AG04450 (cell line): ENCODE results near the gene GPR137. TPM values are rescaled to one million over a fixed set of nuclear protein-coding genes. Genes with fewer than 3 reads are reported as not detected.
"Not testable (repeated sequence)": the region's sequence is repeated elsewhere in the genome, so short reads cannot be mapped to it uniquely, and the experiment has no call there.

Source experiments
- CTCF ChIA-PET: fragments of 300-600, 350-600 bp; formaldehyde crosslinking; extraction: SDS; loops from one replicate; lab custom pipeline; 2022; ENCODE audit warnings: antibody characterized with exemption, inconsistent platforms; lab: Charles Lee
- POLR2A ChIA-PET: fragments of 350-600 bp; formaldehyde crosslinking; extraction: SDS; loops from one replicate; lab custom pipeline; 2021; ENCODE audit warnings: antibody characterized with exemption, inconsistent platforms; lab: Yijun Ruan, JAX
- DNase-seq: peaks from one replicate; pipeline ENCODE4 v3.0.0-alpha.2; 2011; ENCODE audit warnings: low read depth, low spot score
- H3K27ac ChIP-seq: one replicate; pipeline ENCODE4 v1.5.1; 2012; ENCODE audit warnings: low read depth, low read length, control low read depth
- H3K27me3 ChIP-seq: one replicate; pipeline ENCODE4 v1.6.0; 2012; ENCODE audit warnings: low read length; ENCODE audit not compliant: control insufficient read depth, insufficient read depth
- H3K4me3 ChIP-seq: 2 replicates; pipeline ENCODE4 v1.5.1; 2011; ENCODE audit warnings: mild to moderate bottlenecking, low read depth, low read length, control low read depth
- H3K9me3 ChIP-seq: 2 replicates; pipeline ENCODE4 v1.5.1; 2012; ENCODE audit warnings: low read length; ENCODE audit not compliant: control insufficient read depth, insufficient read depth
- CTCF ChIP-seq: IDR thresholded peaks from 2 replicates; pipeline ENCODE4 v1.5.1; 2011; ENCODE audit warnings: low read depth, low read length, control low read depth, inconsistent platforms
- polyA plus RNA-seq: library from polyadenylated mRNA; depleted of rRNA; stranded (reverse); fragments of >200 nt; gene quantifications from 2 replicates; pipeline ENCODE4 v1.2.3, GENCODE V29; 2011

GPR137 gene
- polyA plus RNA-seq, 1 experiment = 12.4 TPM

- peak; percentile 50 for DNase-seq
- CTCF ChIA-PET = interaction anchor here (1.2 to 3.3 kb wide), 3 partner anchors 41 to 58 kb away, joined by 7 to 22 read pairs (median 8); partner anchors contain the start of gene CATSPERZ
Observed at GRCh38 chr11:64245797-64246620, 39.6 kb upstream of the GPR137 start.

GRCh38 chr11:64246621-64246870, 39.1 kb upstream of the GPR137 start:
- POLR2A ChIA-PET = interaction anchor here (1.1 to 1.9 kb wide), 4 partner anchors 15 to 25 kb away, joined by 3 to 6 read pairs (median 4); partner anchors contain the start of genes NUDT22 and TRPT1
- not testable (repeated sequence) for H3K27ac ChIP-seq, H3K9me3 ChIP-seq, DNase-seq, H3K27me3 ChIP-seq
- H3K4me3 ChIP-seq = peak overlapping the region; percentile 98; the same call in 1 of the 2 replicates
- CTCF ChIA-PET = interaction anchor here (1.3 to 3.3 kb wide), 2 partner anchors 42 to 54 kb away, joined by 8 to 22 read pairs; partner anchors contain the start of gene CATSPERZ

More at GRCh38 chr11:64245797-64246620, 39.6 kb upstream of the GPR137 start:
- Histone ChIP-seq H3K9me3 (peaks cover 4% of the 10 kb centered on the region; the same call in 1 of the 2 replicates), H3K27ac (peak overlapping the region; percentile 77), H3K27me3 (no peaks in the 10 kb centered on the region), H3K4me3 (peak overlapping the region; percentile 98)
- POLR2A ChIA-PET = interaction anchor here (0.5 to 1.9 kb wide), 9 partner anchors 10 to 1364 kb away, joined by 3 to 9 read pairs (median 4); partner anchors contain the start of genes ESRRA, FERMT3, NUDT22 and TRPT1
- no peak for TF ChIP-seq CTCF

- peak within 1 kb of the TSS; percentile 98 for H3K4me3 ChIP-seq
- peak within 1 kb of the TSS; percentile 83 for H3K27ac ChIP-seq
- no peaks in the 10 kb centered on the region for H3K9me3 ChIP-seq
- ChIA-PET POLR2A (interaction anchor here (1.1 to 1.6 kb wide), 3 partner anchors 15 to 24 kb away, joined by 3 to 4 read pairs (median 3); no protein-coding TSS in a partner anchor), CTCF (interaction anchor here (0.6 to 1.3 kb wide), 2 partner anchors 38 to 54 kb away, joined by 3 to 8 read pairs; partner anchors contain the start of gene CATSPERZ)
- peak; percentile 49 for DNase-seq
- no peaks in the 10 kb centered on the region for H3K27me3 ChIP-seq
- 0 out of 2 replicates have a peak, but pooled peaks have one; percentile 7 for TF ChIP-seq CTCF
Observed at GRCh38 chr11:64246871-64247728, 38.5 kb upstream of the GPR137 start, which contains the start of gene PPP1R14B. PPP1R14B (minus strand) TSS chr11:64246943; CDS start chr11:64246673, 270 bp downstream.

DNA sequence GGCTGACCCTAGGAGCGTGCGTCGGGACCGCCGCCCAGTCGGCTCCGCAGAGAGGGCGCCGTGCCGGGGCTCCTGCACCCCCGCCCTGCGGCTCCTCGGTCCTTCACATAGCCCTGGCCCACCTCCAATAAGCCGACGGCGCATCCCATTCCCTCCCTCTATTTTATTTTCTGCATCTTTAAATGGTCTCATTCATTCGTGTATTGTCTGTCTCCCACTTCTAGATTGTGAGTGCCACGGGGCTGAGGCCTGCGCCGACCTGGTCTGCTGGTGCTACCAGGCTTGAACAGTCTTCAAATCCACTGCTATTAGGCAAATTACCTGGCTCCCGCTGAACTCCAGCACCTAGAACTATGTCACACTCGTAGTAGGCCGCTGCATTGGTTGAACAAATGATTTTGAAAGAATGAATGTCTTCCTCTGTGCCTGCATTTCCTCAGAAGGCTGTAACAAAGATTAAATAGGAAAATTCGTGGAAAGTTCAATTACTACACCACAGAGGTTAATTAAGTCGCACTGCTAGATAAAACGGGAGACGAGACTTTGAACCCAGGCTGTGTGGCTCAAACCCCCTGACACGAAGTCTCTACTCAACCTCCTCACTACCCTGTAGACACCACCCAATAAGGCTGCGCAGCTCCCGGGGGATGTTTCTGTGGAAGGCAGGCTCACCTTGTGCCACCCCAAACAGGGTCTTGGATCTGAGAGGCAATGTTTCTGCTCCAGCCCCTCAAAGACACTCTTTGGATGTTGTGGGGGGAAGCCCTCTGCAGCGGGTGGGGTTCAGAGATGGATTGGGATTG, 37.7 kb upstream of the GPR137 start:
- Histone ChIP-seq H3K9me3 (no peaks in the 10 kb centered on the region), H3K27me3 (no peaks in the 10 kb centered on the region), H3K27ac (peak overlapping the region; percentile 11), H3K4me3 (peak overlapping the region; percentile 98)
- no peak for DNase-seq
- CTCF ChIA-PET = interaction anchor here (0.6 kb wide), 1 partner anchor 37 kb away, joined by 3 read pairs; no protein-coding TSS in a partner anchor
- TF ChIP-seq CTCF = no peak
- POLR2A ChIA-PET = interaction anchor here (1.6 kb wide), 1 partner anchor 20 kb away, joined by 4 read pairs; no protein-coding TSS in a partner anchor
